GM23338 (cell line): ENCODE data around the gene CHD2. TPM values are rescaled to one million over a fixed set of nuclear protein-coding genes. Genes with fewer than 3 reads are reported as not detected.

Source experiments
- ATAC-seq: fragments of 200-7000 bp; cut with Tn5 transposase; 3 replicates; pipeline ENCODE4 v1.9.1; 2020
- DNase-seq: peaks from one replicate; pipeline ENCODE4 v3.0.0-alpha.2; 2015; ENCODE audit warnings: low spot score
- H2AFZ ChIP-seq: fragments of 200-600 bp; sonication (generic); 2 replicates; pipeline ENCODE4 v1.8.0; 2016; ENCODE audit warnings: antibody characterized with exemption, mild to moderate bottlenecking, moderate library complexity
- H3F3A ChIP-seq: fragments of 200-600 bp; sonication (generic); replicated peaks from 2 replicates; pipeline ENCODE4 v1.8.0; 2017; ENCODE audit warnings: antibody characterized with exemption, mixed run types, low read depth
- H3K27ac ChIP-seq: fragments of 200-600 bp; sonication (generic); 2 replicates; pipeline ENCODE4 v1.6.1; 2016; ENCODE audit warnings: low read depth
- H3K27me3 ChIP-seq: fragments of 200-600 bp; sonication (generic); 2 replicates; pipeline ENCODE4 v1.8.0; 2016; ENCODE audit warnings: mild to moderate bottlenecking, mixed run types, moderate library complexity; ENCODE audit not compliant: insufficient read depth
- H3K36me3 ChIP-seq: fragments of 200-600 bp; sonication (generic); 2 replicates; pipeline ENCODE4 v1.8.0; 2016; ENCODE audit warnings: mild to moderate bottlenecking; ENCODE audit not compliant: insufficient read depth
- H3K4me1 ChIP-seq: fragments of 200-600 bp; sonication (generic); 2 replicates; pipeline ENCODE4 v1.8.0; 2016; ENCODE audit warnings: mild to moderate bottlenecking, moderate library complexity; ENCODE audit not compliant: insufficient read depth
- H3K4me2 ChIP-seq: fragments of 200-600 bp; sonication (generic); 2 replicates; pipeline ENCODE4 v1.7.1; 2017; ENCODE audit warnings: mixed run types
- H3K4me3 ChIP-seq: fragments of 200-600 bp; sonication (generic); 2 replicates; pipeline ENCODE4 v1.6.1; 2016; ENCODE audit warnings: mixed run types
- H3K79me2 ChIP-seq: fragments of 200-600 bp; sonication (generic); replicated peaks from 2 replicates; pipeline ENCODE4 v1.8.0; 2017; ENCODE audit warnings: mild to moderate bottlenecking; ENCODE audit not compliant: insufficient read depth
- H3K9me2 ChIP-seq: fragments of 200-600 bp; sonication (generic); 2 replicates; pipeline ENCODE4 v1.8.0; 2017; ENCODE audit not compliant: insufficient read depth
- H4K20me1 ChIP-seq: fragments of 200-600 bp; sonication (generic); replicated peaks from 2 replicates; pipeline ENCODE4 v1.8.0; 2017; ENCODE audit warnings: mild to moderate bottlenecking; ENCODE audit not compliant: insufficient read depth
- H3K27ac Mint-ChIP-seq: 2 replicates; pipeline ENCODE4 v1.8.0; 2020; ENCODE audit warnings: inconsistent platforms, mild to moderate bottlenecking, moderate library complexity, mixed read lengths
- H3K27me3 Mint-ChIP-seq: 3 replicates; pipeline ENCODE4 v1.8.0; 2022; ENCODE audit warnings: low read depth, mild to moderate bottlenecking, moderate library complexity, mixed read lengths, inconsistent platforms; ENCODE audit not compliant: insufficient read depth, poor library complexity
- H3K36me3 Mint-ChIP-seq: 3 replicates; pipeline ENCODE4 v1.8.0; 2021; ENCODE audit warnings: low read depth, mild to moderate bottlenecking, inconsistent platforms, moderate library complexity, mixed read lengths
- H3K4me1 Mint-ChIP-seq: 3 replicates; pipeline ENCODE4 v1.8.0; 2020; ENCODE audit warnings: mild to moderate bottlenecking, inconsistent platforms, mixed read lengths
- H3K4me3 Mint-ChIP-seq: 3 replicates; pipeline ENCODE4 v1.8.0; 2021; ENCODE audit warnings: moderate library complexity, mild to moderate bottlenecking, inconsistent platforms, mixed read lengths
- H3K9me3 Mint-ChIP-seq: 3 replicates; pipeline ENCODE4 v1.8.0; 2020; ENCODE audit warnings: moderate library complexity, mild to moderate bottlenecking, inconsistent platforms, mixed read lengths
- ETS1 ChIP-seq: IDR thresholded peaks from 2 replicates; pipeline ENCODE4 v1.6.1; 2016; ENCODE audit warnings: antibody characterized with exemption
- EZH2phosphoT487 ChIP-seq: fragments of 200-600 bp; sonication (generic); IDR thresholded peaks from one replicate; pipeline ENCODE4 v1.8.1; 2018; ENCODE audit warnings: antibody characterized with exemption; ENCODE audit not compliant: unreplicated experiment
- JUNB ChIP-seq: IDR thresholded peaks from one replicate; pipeline ENCODE4 v1.6.1; 2016; ENCODE audit warnings: antibody characterized with exemption; ENCODE audit not compliant: unreplicated experiment
- POLR2AphosphoS5 ChIP-seq: IDR thresholded peaks from 2 replicates; pipeline ENCODE4 v1.6.1; 2016; ENCODE audit warnings: antibody characterized with exemption, low read depth
- STAT1 ChIP-seq: IDR thresholded peaks from one replicate; pipeline ENCODE4 v1.6.1; 2016; ENCODE audit warnings: antibody characterized with exemption; ENCODE audit not compliant: unreplicated experiment
- ZNF114 ChIP-seq: fragments of 250-450 bp; sonication (Bioruptor Pico); IDR thresholded peaks from 2 replicates; pipeline ENCODE4 v1.5.0; 2020; ENCODE audit warnings: mild to moderate bottlenecking, moderate library complexity
- ZNF331 ChIP-seq: fragments of 250-450 bp; sonication (Bioruptor Pico); IDR thresholded peaks from 2 replicates; pipeline ENCODE4 v1.5.0; 2020; ENCODE audit warnings: low read depth, mild to moderate bottlenecking, moderate library complexity
- ZNF462 ChIP-seq: fragments of 250-450 bp; sonication (Bioruptor Pico); IDR thresholded peaks from 2 replicates; pipeline ENCODE4 v1.5.0; 2020; ENCODE audit warnings: mild to moderate bottlenecking, moderate library complexity
- polyA plus RNA-seq: library from polyadenylated mRNA; unstranded; fragments of >200 nt; fragmentation: Nextera tagmentation; extraction: Ambion mirVana; gene quantifications from 2 replicates; pipeline ENCODE4 v1.2.1, GENCODE V29; 2016
- total RNA-seq: library from RNA; depleted of rRNA; stranded (reverse); fragments of >200 nt; shearing (Covaris generic); gene quantifications from 2 replicates; pipeline ENCODE4 v1.2.3, GENCODE V29; 2014
- TF ChIP-seq, protein P1 (sequence below): IDR thresholded peaks from one replicate; pipeline ENCODE4 v1.6.1; 2018; ENCODE audit warnings: antibody characterized with exemption; ENCODE audit not compliant: unreplicated experiment

CHD2 gene
- total and polyA plus RNA-seq, 2 experiments from 2014 or later = 119 to 130 TPM

GRCh38 chr15:93046721-93047120 lies 146.6 kb downstream of the CHD2 start:
- Mint-ChIP-seq H3K27me3 (peaks cover 11% of the 10 kb centered on the region), H3K4me1 (no peaks in the 10 kb centered on the region; the same call in 2 of the 3 replicates), H3K4me3 (no peak overlapping the region), H3K36me3 (peaks cover 76% of the 10 kb centered on the region), H3K9me3 (peaks cover 15% of the 10 kb centered on the region), H3K27ac (no peak overlapping the region)
- Histone ChIP-seq H3K79me2 (no peaks in the 10 kb centered on the region), H3K4me3 (no peak overlapping the region), H3F3A (no peaks in the 10 kb centered on the region), H2AFZ (no peak overlapping the region), H3K9me2 (no peaks in the 10 kb centered on the region), H3K4me1 (no peaks in the 10 kb centered on the region), H3K27me3 (no peaks in the 10 kb centered on the region), H3K4me2 (no peak overlapping the region), H4K20me1 (peaks cover 10% of the 10 kb centered on the region; the same call in 1 of the 2 replicates), H3K27ac (no peak overlapping the region), H3K36me3 (peaks cover 8% of the 10 kb centered on the region)
- no peak for DNase-seq
- no peak for TF ChIP-seq ZNF114
- TF ChIP-seq JUNB = no peak
- no peak for TF ChIP-seq STAT1
- no peak for TF ChIP-seq ETS1
- ATAC-seq = no peak

GRCh38 chr15:93047621-93048425 lies 147.7 kb downstream of the CHD2 start:
- TF ChIP-seq ZNF331 (CRISPR knock-in tag) = no peak
- no peak for TF ChIP-seq ZNF114
- TF ChIP-seq, protein P1, sequence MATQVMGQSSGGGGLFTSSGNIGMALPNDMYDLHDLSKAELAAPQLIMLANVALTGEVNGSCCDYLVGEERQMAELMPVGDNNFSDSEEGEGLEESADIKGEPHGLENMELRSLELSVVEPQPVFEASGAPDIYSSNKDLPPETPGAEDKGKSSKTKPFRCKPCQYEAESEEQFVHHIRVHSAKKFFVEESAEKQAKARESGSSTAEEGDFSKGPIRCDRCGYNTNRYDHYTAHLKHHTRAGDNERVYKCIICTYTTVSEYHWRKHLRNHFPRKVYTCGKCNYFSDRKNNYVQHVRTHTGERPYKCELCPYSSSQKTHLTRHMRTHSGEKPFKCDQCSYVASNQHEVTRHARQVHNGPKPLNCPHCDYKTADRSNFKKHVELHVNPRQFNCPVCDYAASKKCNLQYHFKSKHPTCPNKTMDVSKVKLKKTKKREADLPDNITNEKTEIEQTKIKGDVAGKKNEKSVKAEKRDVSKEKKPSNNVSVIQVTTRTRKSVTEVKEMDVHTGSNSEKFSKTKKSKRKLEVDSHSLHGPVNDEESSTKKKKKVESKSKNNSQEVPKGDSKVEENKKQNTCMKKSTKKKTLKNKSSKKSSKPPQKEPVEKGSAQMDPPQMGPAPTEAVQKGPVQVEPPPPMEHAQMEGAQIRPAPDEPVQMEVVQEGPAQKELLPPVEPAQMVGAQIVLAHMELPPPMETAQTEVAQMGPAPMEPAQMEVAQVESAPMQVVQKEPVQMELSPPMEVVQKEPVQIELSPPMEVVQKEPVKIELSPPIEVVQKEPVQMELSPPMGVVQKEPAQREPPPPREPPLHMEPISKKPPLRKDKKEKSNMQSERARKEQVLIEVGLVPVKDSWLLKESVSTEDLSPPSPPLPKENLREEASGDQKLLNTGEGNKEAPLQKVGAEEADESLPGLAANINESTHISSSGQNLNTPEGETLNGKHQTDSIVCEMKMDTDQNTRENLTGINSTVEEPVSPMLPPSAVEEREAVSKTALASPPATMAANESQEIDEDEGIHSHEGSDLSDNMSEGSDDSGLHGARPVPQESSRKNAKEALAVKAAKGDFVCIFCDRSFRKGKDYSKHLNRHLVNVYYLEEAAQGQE = no peak
- no peak for TF ChIP-seq POLR2AphosphoS5
- TF ChIP-seq EZH2phosphoT487 = no peak
- no peak for TF ChIP-seq ZNF462 (CRISPR knock-in tag)
- Histone ChIP-seq H3K27ac (no peak overlapping the region), H3K4me1 (no peaks in the 10 kb centered on the region), H3K79me2 (no peaks in the 10 kb centered on the region; the same call in 1 of the 2 replicates), H4K20me1 (peaks cover 14% of the 10 kb centered on the region; the same call in 1 of the 2 replicates), H3K36me3 (peaks cover 14% of the 10 kb centered on the region), H3F3A (no peaks in the 10 kb centered on the region), H3K27me3 (no peaks in the 10 kb centered on the region), H2AFZ (no peak overlapping the region), H3K4me3 (no peak overlapping the region), H3K9me2 (no peaks in the 10 kb centered on the region), H3K4me2 (no peak overlapping the region)
- ATAC-seq (no peak), DNase-seq (no peak)
- no peak overlapping the region for H3K27ac Mint-ChIP-seq
- H3K36me3 Mint-ChIP-seq = peaks cover 84% of the 10 kb centered on the region
- H3K4me3 Mint-ChIP-seq = no peak overlapping the region
- peaks cover 13% of the 10 kb centered on the region for H3K27me3 Mint-ChIP-seq
- H3K9me3 Mint-ChIP-seq = peaks cover 15% of the 10 kb centered on the region
- no peaks in the 10 kb centered on the region; the same call in 2 of the 3 replicates for H3K4me1 Mint-ChIP-seq
